Right ventricle myocardium superior (tissue), 1 donor: ENCODE data around the gene DTX1. TPM values are rescaled to one million over a fixed set of nuclear protein-coding genes. Genes with fewer than 3 reads are reported as not detected.

Source experiments
- ATAC-seq: fragments of 200-7000 bp; cut with Tn5 transposase; one replicate; pipeline ENCODE4 v1.9.1; 2020; ENCODE audit warnings: mild to moderate bottlenecking; ENCODE audit not compliant: poor library complexity
- DNase-seq: peaks from one replicate; pipeline ENCODE4 v3.0.0-alpha.2; 2020
- intact Hi-C: fragments of 100-400 bp; cut with DNase I; formaldehyde crosslinking; loops from one replicate; pipeline ENCODE4 v1.11.2; 2022
- long read RNA-seq: library from polyadenylated mRNA; unstranded; transcript quantifications from one replicate; pipeline ENCODE4 v2.0.0, GENCODE V29; 2021
- total RNA-seq: library from RNA; stranded (reverse); fragmentation: NEBNext Ultra II Directional; extraction: Animal tissue kit (Norgen Biotek cat#: 25700); gene quantifications from one replicate; pipeline ENCODE4 v1.2.1, GENCODE V29; 2021
- donor health status: DM: no; HTN: yes; CAD: no; lungs with severe emphysema.

DTX1 gene
- total RNA-seq: 1.6 TPM
- long read RNA-seq, partial matches to known transcripts: 4 of 7 reads
- long read RNA-seq, other reads (novel, unspliced or antisense): 3 of 7 reads

DNA sequence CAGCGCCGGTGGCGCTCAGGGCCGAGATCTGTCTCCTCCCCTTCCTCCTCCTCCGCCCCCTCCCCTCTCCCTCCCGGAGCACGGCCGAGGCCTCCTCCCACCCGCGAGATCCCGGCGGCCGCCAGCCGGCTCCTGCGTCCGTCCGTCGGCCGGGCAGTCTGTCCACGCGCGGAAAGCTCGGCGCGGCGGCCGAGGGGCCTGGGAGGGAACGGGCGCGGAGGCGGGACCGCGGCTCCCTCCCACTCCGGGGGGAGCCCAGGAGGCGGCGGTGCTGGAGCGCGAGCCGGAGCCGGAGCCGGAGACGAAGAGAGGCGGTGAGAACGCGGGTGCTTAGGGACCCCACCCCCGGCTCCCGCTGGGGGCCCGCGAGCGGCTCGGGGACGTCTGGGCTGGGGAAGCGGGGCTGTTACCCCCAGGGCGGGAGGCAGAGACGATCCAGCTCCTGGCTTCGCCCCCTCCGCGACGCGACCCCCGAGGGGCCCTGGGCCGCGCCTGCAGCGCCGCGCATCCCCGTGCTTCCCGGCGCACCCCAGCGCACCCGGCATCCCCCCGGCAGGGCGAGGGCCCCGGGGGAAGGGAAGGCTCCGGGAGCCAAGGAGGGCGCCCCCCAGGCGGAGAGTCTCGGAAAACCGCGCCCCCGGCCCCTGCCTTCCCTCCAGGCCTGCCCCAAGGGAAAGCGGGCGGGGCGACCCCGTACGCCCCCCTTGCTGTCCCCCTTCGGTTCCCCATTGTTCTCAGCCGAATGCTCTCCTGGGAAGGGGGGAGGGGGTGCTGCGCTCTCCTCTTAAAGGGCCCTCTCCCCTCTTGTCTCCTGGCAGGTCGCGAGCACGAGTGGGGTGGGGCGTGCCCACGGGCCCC is at the start of gene DTX1:
Gene DTX1 (plus strand): TSS at position 100 of the 858 bp plus-strand sequence. CDS start 1,463 bp downstream, outside the sequence.
- DNase-seq (peak; percentile 61), ATAC-seq (peak; percentile 82)
- intact Hi-C loops: no loop called here

DNA sequence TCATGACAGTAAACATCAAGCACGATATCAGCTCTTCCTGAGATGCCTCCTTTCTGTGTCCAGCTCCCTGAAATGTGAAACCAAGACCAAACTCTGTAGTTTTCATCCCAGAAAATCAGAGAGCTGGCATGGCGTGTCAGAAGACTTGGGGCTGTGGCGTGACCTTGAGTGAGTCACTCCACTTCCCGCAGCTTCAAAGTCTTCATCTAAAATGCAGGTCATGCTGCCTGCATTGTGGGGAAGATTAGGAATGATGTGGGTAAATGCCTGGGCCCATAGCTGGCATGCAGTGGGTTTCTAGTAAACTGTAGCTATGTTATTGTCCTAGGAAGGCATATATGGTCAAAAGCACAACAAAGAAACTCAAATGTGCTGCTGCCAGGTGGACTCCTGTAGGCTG is 49.4 kb upstream of the DTX1 start:
- DNase-seq (no peak), ATAC-seq (no peak)
- intact Hi-C loops: no loop called here

DNA sequence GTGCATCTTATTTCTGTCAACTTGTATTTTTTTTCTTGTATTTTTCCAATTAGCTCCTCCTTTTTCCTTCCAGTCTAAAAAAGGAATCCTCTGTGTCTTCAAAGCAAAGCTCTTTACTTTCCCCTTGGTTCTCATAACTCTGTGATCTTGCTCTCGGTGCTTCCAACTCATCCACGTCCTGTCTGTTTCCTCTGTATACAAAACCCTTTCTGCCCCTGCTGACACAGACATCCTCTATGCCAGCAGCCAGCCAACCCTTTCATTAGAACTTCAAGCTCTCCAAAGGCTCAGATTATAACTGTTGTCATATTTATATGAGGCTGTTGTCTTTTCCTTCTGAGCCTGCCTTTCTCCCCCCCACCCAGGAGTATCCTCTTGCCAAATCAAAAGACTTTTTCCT is 45.8 kb upstream of the DTX1 start:
- ATAC-seq (no peak), DNase-seq (no peak)
- intact Hi-C loops: no loop called here

DNA sequence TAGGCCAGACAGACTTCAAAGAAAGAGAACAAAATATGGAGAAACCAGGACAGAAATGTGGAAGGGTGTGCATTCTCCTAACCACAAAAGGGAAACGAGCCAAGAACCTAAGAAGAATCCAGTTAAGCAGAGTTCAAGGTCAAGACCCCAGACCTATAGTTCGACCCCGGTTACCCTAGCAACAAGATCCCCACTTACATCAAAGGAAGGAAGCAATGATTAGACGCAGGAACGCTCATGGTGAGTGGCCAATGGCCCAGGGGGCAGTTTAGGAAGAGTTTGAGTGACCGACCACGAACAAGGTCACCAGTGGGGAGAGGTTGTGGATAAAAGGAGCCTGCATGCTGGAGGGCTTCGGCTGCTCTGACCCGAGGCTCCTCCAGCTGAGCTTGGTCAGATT is 42.0 kb upstream of the DTX1 start:
- no peak for ATAC-seq
- intact Hi-C loops: no loop called here
- no peak for DNase-seq

DNA sequence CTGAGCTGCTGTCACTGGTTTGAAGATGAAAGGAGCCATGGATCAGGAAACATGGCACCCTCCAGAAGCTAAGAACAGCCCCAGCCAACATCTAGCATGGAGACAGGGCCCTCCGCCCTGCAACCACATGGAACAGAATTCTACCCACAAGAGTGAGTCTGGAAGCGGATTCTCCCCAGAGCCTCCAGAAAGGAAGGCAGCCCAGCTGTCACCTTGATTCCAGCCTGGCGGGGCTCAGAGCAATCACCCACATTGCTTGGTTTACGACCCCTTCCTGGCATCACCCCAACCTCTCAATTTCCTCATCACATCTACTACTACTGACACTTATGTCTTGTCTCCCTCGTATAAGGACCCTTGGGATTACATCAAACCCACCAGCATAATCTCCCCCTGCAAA is 39.7 kb upstream of the DTX1 start:
- ATAC-seq (no peak), DNase-seq (no peak)
- intact Hi-C loops: no loop called here

DNA sequence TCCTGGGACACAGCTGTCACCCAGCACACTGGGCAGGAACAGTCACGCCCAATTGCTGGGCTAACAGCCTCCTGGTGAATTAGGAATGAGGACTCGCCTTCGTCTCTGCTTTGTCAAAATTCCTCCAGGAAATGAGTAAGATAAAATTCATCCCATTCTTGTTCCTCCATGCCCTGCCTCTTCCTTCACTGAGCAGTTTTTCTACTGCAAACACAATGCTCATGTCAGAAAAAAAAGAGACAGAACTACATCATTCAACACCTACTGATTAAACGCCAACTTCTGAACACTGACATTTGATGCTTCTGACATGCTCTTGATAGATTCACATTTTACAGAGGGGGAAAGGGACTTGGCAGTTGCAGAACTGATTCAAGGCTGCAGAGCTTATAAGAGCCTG is 37.5 kb upstream of the DTX1 start:
- intact Hi-C loops: no loop called here
- DNase-seq (no peak), ATAC-seq (no peak)

DNA sequence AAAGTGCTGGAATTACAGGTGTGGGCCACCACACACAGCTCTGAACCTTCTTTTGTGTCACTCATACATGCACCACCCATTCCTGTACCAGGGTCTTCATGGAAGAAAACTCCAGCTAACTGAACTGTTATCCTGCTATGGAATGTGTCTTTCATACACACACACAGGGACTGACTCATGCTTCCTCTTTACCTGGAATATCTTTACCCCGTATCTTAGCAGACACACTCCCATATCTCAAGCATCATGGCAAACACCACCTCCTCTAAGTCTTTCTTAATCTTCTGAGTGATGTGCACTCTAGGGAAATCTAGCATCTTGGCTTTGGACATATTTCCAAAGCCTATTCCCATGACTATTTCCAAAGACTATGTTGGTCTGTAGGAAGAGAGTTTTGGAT is 35.0 kb upstream of the DTX1 start:
- DNase-seq: no peak
- intact Hi-C loops: no loop called here
- no peak for ATAC-seq

DNA sequence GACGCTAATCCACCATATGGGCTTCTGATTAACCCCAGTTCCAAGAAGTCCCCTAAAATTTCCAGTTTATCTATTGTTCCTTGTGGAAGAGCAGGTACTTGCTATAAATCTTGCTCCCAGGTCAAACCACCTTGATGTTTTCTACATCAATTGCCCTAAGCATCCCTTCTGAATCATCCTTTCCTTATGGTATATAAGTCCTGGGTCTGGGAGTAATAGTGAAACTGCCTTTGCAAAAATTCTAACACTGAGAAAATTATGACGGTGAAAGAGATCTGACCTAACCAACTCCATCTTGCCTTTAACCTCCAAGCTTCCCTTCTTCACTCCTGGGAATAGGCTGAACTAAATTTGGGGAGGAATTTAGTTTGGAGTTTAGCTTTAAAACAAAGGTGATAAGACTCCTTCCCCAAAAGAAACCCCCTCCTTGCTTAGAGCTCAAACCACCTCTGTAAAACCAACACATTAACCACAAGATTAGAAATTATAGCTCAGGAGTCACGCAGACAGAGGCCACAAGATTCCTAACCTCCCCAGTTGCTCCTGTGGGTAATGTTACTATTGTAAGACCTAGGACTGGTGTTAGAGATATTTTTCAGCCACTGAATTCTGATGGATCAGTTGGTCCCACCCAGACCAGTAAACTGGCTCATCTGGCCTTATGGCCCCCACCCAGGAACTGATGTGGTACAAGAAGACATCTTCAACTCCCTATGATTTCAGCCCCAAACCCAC is 33.8 kb upstream of the DTX1 start:
- ATAC-seq (no peak), DNase-seq (no peak)
- intact Hi-C loops: no loop called here

DNA sequence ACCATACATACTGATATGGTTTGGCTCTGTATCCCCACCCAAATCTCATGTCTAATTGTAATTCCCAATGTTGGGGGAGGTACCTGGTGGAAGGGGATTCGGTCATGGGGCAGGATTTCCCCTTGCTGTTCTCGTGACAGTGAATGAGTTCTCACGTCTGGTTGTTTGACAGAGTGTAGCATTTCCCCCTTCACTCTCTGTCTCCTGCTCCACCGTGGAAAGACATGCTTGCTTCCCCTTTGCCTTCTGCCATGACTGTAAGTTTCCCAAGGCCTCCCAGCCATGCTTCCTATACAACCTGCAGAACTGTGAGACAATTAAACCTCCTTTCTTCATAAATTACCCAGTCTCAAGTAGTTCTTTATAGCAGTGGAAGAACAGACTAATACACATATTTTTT is 28.8 kb upstream of the DTX1 start:
- intact Hi-C loops: no loop called here
- ATAC-seq (no peak), DNase-seq (no peak)

DNA sequence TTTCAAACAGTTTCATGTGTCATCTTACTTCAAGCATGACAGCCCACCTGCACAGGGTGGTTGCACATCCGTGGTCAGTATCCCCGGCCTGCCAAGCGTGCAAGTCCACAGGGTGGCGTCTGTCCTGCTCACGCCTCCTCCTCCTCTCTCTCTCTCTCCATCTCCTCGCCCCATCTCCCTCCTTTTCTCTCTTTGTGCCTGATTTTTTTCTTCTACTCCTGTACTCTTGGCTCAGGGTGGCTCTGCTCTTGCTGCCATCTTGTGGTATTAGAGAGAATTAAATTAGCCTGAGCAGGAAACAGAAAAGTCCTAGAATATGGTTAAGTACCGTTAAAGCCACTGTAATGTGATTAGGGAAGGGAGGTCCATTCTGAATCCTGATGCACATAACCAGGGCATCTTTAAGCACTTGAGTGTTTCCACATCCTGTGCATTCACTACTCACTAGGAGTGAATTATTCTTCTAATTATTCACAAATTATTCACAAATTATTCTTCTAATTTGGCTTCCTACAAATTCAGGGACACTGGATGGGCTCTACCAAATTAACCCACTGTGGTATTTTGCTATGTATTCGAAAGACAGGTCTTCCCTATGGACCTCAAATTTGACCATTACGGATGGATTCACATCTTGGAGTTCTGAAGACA is 25.5 kb upstream of the DTX1 start:
- ATAC-seq: peak; percentile 75
- intact Hi-C loops: no loop called here
- no peak for DNase-seq

DNA sequence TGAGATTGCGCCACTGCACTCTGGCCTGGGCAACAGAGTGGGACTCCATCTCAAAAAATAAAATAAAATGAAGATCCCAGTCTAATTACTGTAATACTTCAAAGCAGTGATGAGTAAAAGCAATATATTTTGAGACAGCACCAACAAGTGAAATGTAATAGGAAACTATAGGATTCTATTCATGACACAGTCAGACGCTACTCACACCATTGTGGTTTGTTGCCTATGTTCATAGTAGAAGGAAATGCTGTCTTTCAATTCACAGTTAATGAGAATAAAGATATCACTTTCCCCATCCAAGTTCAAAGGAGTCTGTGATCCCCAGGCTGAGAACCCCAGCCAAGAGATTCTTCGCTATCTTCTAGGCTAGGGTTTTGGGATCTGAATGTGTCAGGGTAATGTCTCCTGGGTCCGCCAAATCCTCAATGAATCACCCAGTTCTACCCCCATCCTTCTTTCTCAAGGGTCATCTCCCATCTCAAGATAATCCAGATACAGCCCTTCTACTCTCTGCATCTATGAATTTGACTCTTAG is 16.6 kb upstream of the DTX1 start:
- ATAC-seq (no peak), DNase-seq (no peak)
- intact Hi-C loops: no loop called here

DNA sequence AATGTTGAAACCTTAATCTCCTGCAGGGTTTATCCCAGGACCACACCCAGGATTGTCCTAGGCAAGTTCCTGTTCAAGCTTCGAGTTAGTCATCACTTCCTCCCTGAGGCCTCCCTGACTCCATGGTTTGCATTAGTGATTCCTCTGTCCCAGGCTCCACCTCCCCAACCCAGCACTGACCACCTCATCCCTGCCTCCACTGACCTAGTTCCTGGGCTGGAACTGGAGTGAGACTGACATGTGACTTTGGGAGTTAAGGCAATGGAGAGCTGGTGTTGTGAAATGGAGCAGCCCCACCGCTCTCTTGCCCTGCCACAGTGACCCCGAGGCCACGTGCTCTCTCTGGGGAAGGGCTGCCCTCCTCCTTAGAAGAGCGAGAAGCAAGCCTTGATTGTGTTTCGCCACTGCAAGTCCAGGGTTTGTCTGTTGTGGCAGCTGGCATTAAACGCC is 15.8 kb upstream of the DTX1 start:
- peak; percentile 90 for DNase-seq
- intact Hi-C loops: no loop called here
- ATAC-seq: peak; percentile 96

DNA sequence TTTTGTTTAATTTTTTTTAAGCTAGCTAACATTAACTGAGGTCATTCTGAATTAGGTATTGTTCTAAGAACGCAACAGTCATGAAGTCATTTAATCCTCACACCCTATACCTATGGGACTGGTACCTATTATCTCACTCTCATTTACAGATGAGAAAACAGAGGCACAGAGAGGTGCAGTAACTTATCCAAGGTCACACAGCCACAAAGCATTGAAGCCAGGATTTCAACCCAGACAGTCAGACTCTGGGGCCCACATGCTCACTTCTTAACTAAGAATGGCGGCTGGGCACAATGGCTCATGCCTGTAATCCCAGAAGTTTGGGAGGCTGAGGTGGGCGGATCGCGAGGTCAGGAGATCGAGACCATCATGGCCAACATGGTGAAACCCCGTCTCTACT is 15.0 kb upstream of the DTX1 start:
- intact Hi-C loops: no loop called here
- ATAC-seq (no peak), DNase-seq (no peak)

DNA sequence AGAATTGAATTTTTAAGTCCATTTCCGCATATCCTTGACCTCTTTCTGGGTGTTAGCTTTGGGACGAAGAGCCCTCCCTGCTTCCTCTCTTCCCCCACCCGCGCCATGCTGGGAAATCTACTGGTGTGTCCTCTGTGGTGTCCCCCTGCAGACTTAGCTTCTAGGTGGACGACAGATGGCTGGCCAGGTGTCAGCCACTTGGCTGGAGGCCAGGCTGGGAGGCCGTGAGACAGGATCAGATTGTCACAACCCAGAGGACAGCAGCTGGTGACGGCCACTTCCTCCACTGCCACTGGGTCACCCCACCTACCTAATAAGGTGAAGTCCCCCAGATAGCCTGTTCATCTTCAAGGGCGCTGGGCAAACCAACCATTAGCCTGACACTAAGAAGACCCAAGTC is 13.3 kb upstream of the DTX1 start:
- intact Hi-C loops: no loop called here
- ATAC-seq: no peak
- DNase-seq: no peak

DNA sequence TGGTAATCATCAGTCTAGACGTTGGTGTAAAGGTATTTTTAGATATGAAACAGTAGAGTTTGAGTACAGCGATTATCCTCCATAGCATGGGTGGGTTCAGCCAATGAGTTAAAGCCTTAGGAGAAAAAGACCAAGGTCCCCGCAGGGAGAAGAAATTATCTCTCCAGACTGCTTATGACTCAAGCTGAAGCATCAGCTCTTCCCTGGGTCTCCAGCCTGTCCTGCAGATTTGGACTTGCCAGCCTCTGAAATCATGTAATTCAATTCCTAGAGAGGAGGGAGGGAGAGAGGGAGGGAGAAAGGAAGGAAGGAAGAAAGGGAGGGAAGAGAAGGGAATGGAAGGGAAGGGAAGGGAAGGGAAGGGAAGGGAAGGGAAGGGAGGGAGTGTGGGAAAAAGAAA is 12.0 kb upstream of the DTX1 start:
- DNase-seq (no peak), ATAC-seq (no peak)
- intact Hi-C loops: no loop called here

DNA sequence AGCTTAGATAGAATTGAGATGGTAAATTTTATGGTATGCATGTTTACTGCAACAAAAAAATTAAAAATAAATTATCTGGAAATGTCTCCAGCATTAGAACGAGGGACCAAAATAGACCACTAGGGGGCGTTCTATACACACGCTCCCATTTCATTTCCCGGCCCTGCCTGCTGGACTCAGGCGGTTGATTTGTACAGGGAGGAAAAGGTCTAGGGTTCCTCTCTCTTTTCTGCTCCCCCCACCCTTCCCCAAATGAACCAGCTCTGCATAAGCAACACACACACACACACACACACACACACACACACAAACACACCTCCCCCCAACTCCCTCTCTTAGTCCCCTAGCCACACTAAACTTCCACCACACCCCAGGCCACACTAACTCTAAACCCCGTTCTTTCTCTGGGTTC is 7.8 kb upstream of the DTX1 start:
- peak; percentile 88 for ATAC-seq
- intact Hi-C loops: loop anchor here (2.0 to 5.0 kb wide), 3 partner anchors 49 to 126 kb away; no protein-coding TSS in a partner anchor
- no peak for DNase-seq

DNA sequence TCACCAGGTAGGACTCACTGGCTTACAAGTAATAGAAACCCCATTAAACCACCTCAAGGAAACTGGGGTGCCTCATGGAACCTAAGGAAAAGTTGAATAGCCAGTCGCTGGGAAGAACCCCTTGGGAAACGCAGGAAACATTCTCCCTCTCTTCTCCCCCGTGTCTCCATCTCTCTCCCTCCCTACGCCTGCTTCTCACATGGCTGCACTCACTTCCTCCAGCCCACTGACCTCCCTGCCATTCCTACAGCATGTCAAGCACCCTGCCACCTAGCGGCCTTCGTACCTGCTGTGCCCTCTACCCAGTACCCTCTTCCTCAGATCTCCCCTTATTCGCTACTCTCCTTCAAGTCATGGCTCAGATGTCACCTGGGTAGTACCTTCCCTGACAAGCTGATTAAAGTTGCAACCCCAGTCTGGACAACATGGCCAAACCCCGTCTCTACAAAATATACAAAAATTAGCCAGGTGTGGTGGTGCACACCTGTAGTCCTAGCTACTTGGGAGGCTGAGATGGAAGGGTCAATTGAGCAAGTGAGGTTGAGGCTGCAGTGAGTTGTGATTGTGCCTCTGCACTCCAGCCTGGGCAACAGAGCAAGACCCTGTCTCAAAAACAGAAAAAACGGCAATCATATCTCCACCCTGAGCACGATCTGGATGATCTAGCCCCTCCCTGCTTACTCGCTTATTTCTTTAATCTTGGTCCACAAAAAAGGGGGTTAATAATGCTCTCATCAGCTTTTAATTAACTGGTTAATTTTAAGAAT is 6.4 kb upstream of the DTX1 start:
- no peak for ATAC-seq
- intact Hi-C loops: loop anchor here (2.0 to 5.0 kb wide), 3 partner anchors 47 to 125 kb away; no protein-coding TSS in a partner anchor
- DNase-seq: no peak

DNA sequence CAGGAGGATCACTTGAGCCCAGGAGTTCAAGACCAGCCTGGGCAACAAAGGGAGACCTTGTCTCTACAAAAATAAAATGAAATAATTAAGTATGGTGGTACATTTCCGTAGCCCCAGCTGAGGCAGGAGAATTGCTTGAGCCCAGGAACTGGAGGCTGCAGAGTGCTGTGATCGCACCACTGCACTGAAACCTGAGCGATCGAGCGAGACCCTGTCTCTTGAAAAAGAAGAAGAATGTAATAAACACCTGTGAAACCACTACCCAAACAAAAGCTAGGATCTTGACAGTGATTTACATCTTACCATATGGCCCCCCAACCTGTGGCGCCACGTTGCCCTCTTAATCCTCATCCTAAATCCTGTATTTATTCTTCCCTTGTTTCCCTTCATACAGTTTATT is 5.7 kb upstream of the DTX1 start:
- intact Hi-C loops: no loop called here
- ATAC-seq (no peak), DNase-seq (no peak)
